ENCODE results near the gene CFAP100. TPM values are rescaled to one million over a fixed set of nuclear protein-coding genes. Genes with fewer than 3 reads are reported as not detected.

The CFAP100 gene
- total and polyA plus RNA-seq, 2 of the 4 experiments (the other 2 are of a cell fraction): not detected

- peak within 1 kb of the TSS; percentile 77 for H2AK9ac ChIP-seq (replicated peaks; ENCODE audit: low read depth, low read length, poor library complexity)
- peak within 1 kb of the TSS; percentile 26; the same call in 1 of the 2 replicates for H3K56ac ChIP-seq (ENCODE audit: extremely low read depth, insufficient read depth, low read length)
- H2AK5ac ChIP-seq (ENCODE audit: low read depth, low read length): peak within 1 kb of the TSS; percentile 27; the same call in 1 of the 2 replicates
- no peak within 1 kb of the TSS for H2BK15ac ChIP-seq (ENCODE audit: low read depth, low read length)
- intact Hi-C loops (cut with micrococcal nuclease) (loop anchor here (5.0 to 10.0 kb wide), 2 partner anchors 218 to 341 kb away; no protein-coding TSS in a partner anchor), dilution Hi-C loops (cut with HindIII; ENCODE audit: low sequenced_read_pairs, unreplicated experiment) (no loop called here), in situ Hi-C loops (cut with MboI; ENCODE audit: low sequenced_read_pairs) (no loop called here)
- peak within 1 kb of the TSS; percentile 85 for H4K91ac ChIP-seq (ENCODE audit: insufficient read depth, low read depth, low read length)
- peak within 1 kb of the TSS; percentile 66 for H3K9ac ChIP-seq (ENCODE audit: low read depth, low read length)
- DNase-seq (peak; percentile 91), ATAC-seq (ENCODE audit: low read depth) (peak; percentile 90)
- H3K27me3 ChIP-seq (ENCODE audit: control insufficient read depth, insufficient read depth, low read length): no peaks in the 10 kb centered on the region; the same call in 1 of the 2 replicates
- H2BK120ac ChIP-seq (ENCODE audit: low read depth, low read length): peak within 1 kb of the TSS; percentile 67; the same call in 1 of the 2 replicates
- no peaks in the 10 kb centered on the region for H3K9me3 ChIP-seq (ENCODE audit: control insufficient read depth, insufficient read depth, low read length)
- peaks cover 35% of the 10 kb centered on the region for H4K20me1 ChIP-seq (ENCODE audit: insufficient read depth, low read length)
- peak within 1 kb of the TSS; percentile 99 for H3K4me2 ChIP-seq (ENCODE audit: low read depth, low read length)
- peaks cover 16% of the 10 kb centered on the region for H3K4me1 ChIP-seq (ENCODE audit: control insufficient read depth, insufficient read depth, low read length)
- peak within 1 kb of the TSS; percentile 100 for H2AFZ ChIP-seq (replicated peaks; ENCODE audit: low read length, poor library complexity)
- ChIA-PET CTCF (interaction anchor here (0.6 kb wide), 1 partner anchor 20 kb away, joined by 3 read pairs; no protein-coding TSS in a partner anchor), POLR2A (ENCODE audit: unreplicated experiment) (no interaction called here)
- WGBS, 2 experiments (ENCODE audit: extremely low coverage in 2 of 2, insufficient read length in 1 of 2): 0% methylated on average over 26 of the region's 112 CpGs; no CpG with 5 or more reads in 1 of the 2 experiments
- 0 out of 2 replicates have a peak within 1 kb of the TSS, but pooled peaks have one; percentile 23 for H2BK20ac ChIP-seq (ENCODE audit: low read depth, low read length)
- H4K8ac ChIP-seq (ENCODE audit: low read depth in 2 of 2, low read length in 2 of 2): peak within 1 kb of the TSS; percentile 95 to 99
- peaks cover 31 to 45% of the 10 kb centered on the region in 2 experiments for H3K79me1 ChIP-seq (ENCODE audit: low read depth in 1 of 2, low read length in 2 of 2)
- H3K36me3 ChIP-seq (ENCODE audit: control insufficient read depth, insufficient read depth, low read length): peaks cover 9% of the 10 kb centered on the region
- H4K5ac ChIP-seq (ENCODE audit: low read depth, low read length): peak within 1 kb of the TSS; percentile 70
- peak within 1 kb of the TSS; percentile 46 for H3K27ac ChIP-seq (ENCODE audit: insufficient read depth, low read length)
- H2BK5ac ChIP-seq (ENCODE audit: low read depth, low read length, poor library complexity, severe bottlenecking): peak within 1 kb of the TSS; percentile 32
- H3K4me3 ChIP-seq (ENCODE audit: insufficient read depth, low read depth, low read length): peak within 1 kb of the TSS; percentile 77
- peak within 1 kb of the TSS; percentile 92 for H3K4ac ChIP-seq (ENCODE audit: low read depth, low read length)
- peaks cover 26% of the 10 kb centered on the region for H3K9me1 ChIP-seq (ENCODE audit: insufficient read depth, low read length)
- peak within 1 kb of the TSS; percentile 84 for H3K23ac ChIP-seq (ENCODE audit: low read depth, low read length)
- peak within 1 kb of the TSS; percentile 72 for H3K18ac ChIP-seq (ENCODE audit: low read depth, low read length)
- peak within 1 kb of the TSS; percentile 98 for H3K14ac ChIP-seq (replicated peaks; ENCODE audit: low read depth, low read length)
- TSS peak; percentile 76 for BruUV-seq (replicated peaks)
- TF ChIP-seq POLR2A (IDR thresholded peaks at IDR 0.05; ENCODE audit: low read depth, low read length) (peak; percentile 76), CTCF (conservative IDR thresholded peaks at IDR 0.05; ENCODE audit: low read depth, low read length) (peak; percentile 51), FOS (IDR thresholded peaks at IDR 0.05; ENCODE audit: low read depth, low read length) (no peak), BHLHE40 (IDR thresholded peaks at IDR 0.05; ENCODE audit: low read depth, low read length) (peak; percentile 41; the same call in 1 of the 2 replicates), CEBPB (IDR thresholded peaks at IDR 0.05; ENCODE audit: low read depth, low read length) (no peak), CHD1 (IDR thresholded peaks at IDR 0.05; ENCODE audit: low read depth, low read length) (no peak), MAZ (IDR thresholded peaks at IDR 0.05; ENCODE audit: borderline replicate concordance, low read depth, low read length) (no peak), MXI1 (IDR thresholded peaks at IDR 0.05; ENCODE audit: borderline replicate concordance, low read depth, low read length) (no peak), RFX5 (IDR thresholded peaks at IDR 0.05; ENCODE audit: low read depth, low read length) (no peak), RCOR1 (IDR thresholded peaks at IDR 0.05; ENCODE audit: insufficient replicate concordance, low read length) (no peak), SMC3 (IDR thresholded peaks at IDR 0.05; ENCODE audit: low read depth, low read length) (no peak), ELK1 (IDR thresholded peaks at IDR 0.05; ENCODE audit: borderline replicate concordance, low read depth, low read length) (no peak), MAFK (IDR thresholded peaks at IDR 0.05; ENCODE audit: low read depth, low read length) (no peak), USF2 (IDR thresholded peaks at IDR 0.05; ENCODE audit: low read depth, low read length) (no peak)
Observed at GRCh38 chr3:126475413-126476114, 80.9 kb downstream of the CFAP100 start, which contains the start of gene ZXDC. TSS of gene ZXDC (minus strand) at chr3:126475891. CDS start at chr3:126475865, 26 bp downstream.
